Ascending aorta (tissue), 2 donors: ENCODE measurements around the gene MSLN. TPM values are rescaled to one million over a fixed set of nuclear protein-coding genes. Genes with fewer than 3 reads are reported as not detected.

Experiments
- DNase-seq, 2 donors: peaks; one replicate each; pipeline ENCODE4 v3.0.0-alpha.2; 2019; ENCODE audit warnings: low spot score in 2 of 2
- H3K27ac ChIP-seq, 2 donors: fragments of 200-600 bp; sonication (generic); one replicate each; pipeline ENCODE4 v1.5.1; 2016 to 2017; ENCODE audit warnings: mild to moderate bottlenecking in 1 of 2
- H3K27me3 ChIP-seq: fragments of 200-600 bp; sonication (generic); one replicate; pipeline ENCODE4 v1.5.1; 2017
- H3K36me3 ChIP-seq, 2 donors: fragments of 200-600 bp; sonication (generic); one replicate each; pipeline ENCODE4 v1.5.1; 2016
- H3K4me1 ChIP-seq, 2 donors: fragments of 200-600 bp; sonication (generic); one replicate each; pipeline ENCODE4 v1.5.1; 2016 to 2017; ENCODE audit warnings: mild to moderate bottlenecking in 1 of 2
- H3K4me3 ChIP-seq, 2 donors: fragments of 200-600 bp; sonication (generic); one replicate each; pipeline ENCODE4 v1.5.1; 2016 to 2017; ENCODE audit warnings: mild to moderate bottlenecking in 1 of 2
- H3K9me3 ChIP-seq, 2 donors: fragments of 200-600 bp; sonication (generic); one replicate each; pipeline ENCODE4 v1.5.1; 2016
- CTCF ChIP-seq, 3 experiments: fragments of 200-600 bp in 2 of 3; fragments of 450-650 bp in 1 of 3; sonication (generic) in 2 of 3; IDR thresholded peaks; one replicate each; pipeline ENCODE4 v1.5.1; 2016 to 2019; ENCODE audit warnings: antibody characterized with exemption in 3 of 3, mild to moderate bottlenecking in 1 of 3, moderate library complexity in 1 of 3
- intact Hi-C: fragments of 100-400 bp; cut with DNase I; formaldehyde crosslinking; loops from one replicate; pipeline ENCODE4 v1.15.1; 2023
- total RNA-seq: library from RNA; depleted of rRNA; stranded (reverse); fragments of >200 nt; gene quantifications from one replicate; pipeline ENCODE4 v1.1.0, GENCODE V29; 2016

MSLN gene
- total RNA-seq, 1 donor from 2014 or later, result 1.7 TPM

GRCh38 chr16:799111-799947 lies 38.8 kb downstream of the MSLN start:
- no peaks in the 10 kb centered on the region for H3K4me1 ChIP-seq
- H3K27me3 ChIP-seq, result peaks cover 14% of the 10 kb centered on the region
- TF ChIP-seq CTCF (IDR thresholded peaks at IDR 0.05), result no peak
- no peak for DNase-seq
- H3K36me3 ChIP-seq, result no peaks in the 10 kb centered on the region
- no peaks in the 10 kb centered on the region for H3K9me3 ChIP-seq
- H3K4me3 ChIP-seq, result no peak overlapping the region
- no peak overlapping the region for H3K27ac ChIP-seq
- intact Hi-C loops, result no loop called here

GRCh38 chr16:799948-800833 lies 39.7 kb downstream of the MSLN start, which contains the start of gene GNG13:
TSS of gene GNG13 (minus strand) at chr16:800734. CDS start at chr16:799077, 1,657 bp downstream.
- intact Hi-C loops, result no loop called here
- peaks cover 14% of the 10 kb centered on the region for H3K27me3 ChIP-seq

GRCh38 chr16:800834-801511 lies 40.4 kb downstream of the MSLN start:
- Histone ChIP-seq H3K27me3 (peaks cover 14% of the 10 kb centered on the region), H3K36me3 (no peaks in the 10 kb centered on the region), H3K4me1 (no peaks in the 10 kb centered on the region), H3K27ac (no peak overlapping the region), H3K4me3 (no peak overlapping the region), H3K9me3 (no peaks in the 10 kb centered on the region)
- DNase-seq, result no peak
- TF ChIP-seq CTCF (IDR thresholded peaks at IDR 0.05), result no peak
- intact Hi-C loops, result no loop called here

More at GRCh38 chr16:799948-800833, 39.7 kb downstream of the MSLN start, which contains the start of gene GNG13:
- Histone ChIP-seq H3K27ac (no peak within 1 kb of the TSS), H3K4me1 (no peaks in the 10 kb centered on the region), H3K36me3 (no peaks in the 10 kb centered on the region), H3K9me3 (no peaks in the 10 kb centered on the region), H3K4me3 (no peak within 1 kb of the TSS)
- no peak for DNase-seq
- TF ChIP-seq CTCF (IDR thresholded peaks at IDR 0.05), result no peak

GRCh38 chr16:801584-802363 lies 41.2 kb downstream of the MSLN start:
- intact Hi-C loops, result no loop called here
- Histone ChIP-seq H3K27me3 (peaks cover 14% of the 10 kb centered on the region), H3K4me3 (no peak overlapping the region), H3K9me3 (no peaks in the 10 kb centered on the region), H3K36me3 (no peaks in the 10 kb centered on the region), H3K27ac (no peak overlapping the region), H3K4me1 (peaks cover under 1 to 4% of the 10 kb centered on the region in 2 donors)
- TF ChIP-seq CTCF (IDR thresholded peaks at IDR 0.05), result no peak
- DNase-seq, result no peak

GRCh38 chr16:802461-802860 lies 41.9 kb downstream of the MSLN start:
- intact Hi-C loops, result no loop called here
- H3K27me3 ChIP-seq, result peaks cover 14% of the 10 kb centered on the region

More at GRCh38 chr16:802461-802860, 41.9 kb downstream of the MSLN start:
- Histone ChIP-seq H3K9me3 (no peaks in the 10 kb centered on the region), H3K4me1 (peaks cover 7 to 8% of the 10 kb centered on the region in 2 donors), H3K36me3 (no peaks in the 10 kb centered on the region), H3K4me3 (no peak overlapping the region), H3K27ac (no peak overlapping the region)
- no peak for TF ChIP-seq CTCF (IDR thresholded peaks at IDR 0.05)
- no peak for DNase-seq
